ENCODE results near the gene B4GALNT1. TPM values are rescaled to one million over a fixed set of nuclear protein-coding genes. Genes with fewer than 3 reads are reported as not detected.
A peak's percentile ranks its signal among the peaks of the same experiment; 100 is the strongest.

The B4GALNT1 gene
- total and polyA plus RNA-seq, 8 donors, result 0.04 to 1.1 (median 0.47) TPM; not detected in 1

DNA sequence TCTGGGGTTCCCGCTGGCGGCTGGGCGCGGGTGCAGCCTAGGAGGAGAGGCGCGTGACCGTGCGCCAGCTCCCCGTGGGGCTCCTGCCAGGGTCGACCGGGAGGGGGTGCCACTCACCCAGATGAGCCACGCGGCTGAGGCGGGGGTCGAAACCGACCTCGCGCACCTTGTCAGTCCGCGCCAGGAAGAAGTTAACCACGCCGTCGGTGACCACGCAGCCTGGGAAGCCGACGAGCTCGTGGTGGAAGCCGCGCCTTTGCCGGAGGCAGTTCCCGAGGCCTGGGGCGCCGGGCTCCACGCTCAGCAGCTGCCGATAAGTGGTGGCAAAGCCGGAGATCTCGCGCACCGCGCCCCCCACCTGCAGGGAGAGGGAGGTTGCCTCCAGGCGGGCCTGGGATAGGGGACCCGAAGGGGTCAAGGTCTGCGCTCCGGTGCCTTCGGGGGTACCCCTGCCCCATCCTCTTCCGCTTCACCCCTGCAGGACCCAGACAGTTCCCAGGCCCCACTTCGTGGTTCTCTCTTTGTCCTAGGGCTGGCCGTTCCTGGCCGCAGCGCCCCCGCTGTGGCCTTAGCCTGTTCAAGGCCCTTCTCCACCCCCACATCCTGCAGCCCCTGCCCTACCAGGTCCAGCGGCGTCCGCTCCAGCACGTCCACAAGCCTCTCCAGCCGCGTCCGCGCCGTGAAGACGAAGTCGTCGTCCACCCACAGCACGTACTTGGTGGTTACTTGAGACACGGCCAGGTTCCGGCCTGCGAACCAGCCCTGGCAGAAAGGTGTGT, 5.3 kb downstream of the B4GALNT1 start:
- Histone ChIP-seq H3K9me3 (no peaks in the 10 kb centered on the region), H3K27me3 (peaks cover 0 to 29% (median 3%) of the 10 kb centered on the region in 4 donors), H3K27ac (no peak overlapping the region), H3K36me3 (no peaks in the 10 kb centered on the region), H3K4me3 (peak overlapping the region in 1 of 4 donors; percentile 17), H3K4me1 (peaks cover 0 to 6% (median 5%) of the 10 kb centered on the region in 3 donors)
- FAIRE-seq (no peak), ATAC-seq (peak in 3 of 4 donors; percentile 17 to 57 (median 48)), DNase-seq (peak in 3 of 6 donors; percentile 22 to 69 (median 42))
- 15 to 19% methylated on average over 55 to 67 of the region's 67 CpGs for WGBS, 2 donors
- TF ChIP-seq, protein P1, sequence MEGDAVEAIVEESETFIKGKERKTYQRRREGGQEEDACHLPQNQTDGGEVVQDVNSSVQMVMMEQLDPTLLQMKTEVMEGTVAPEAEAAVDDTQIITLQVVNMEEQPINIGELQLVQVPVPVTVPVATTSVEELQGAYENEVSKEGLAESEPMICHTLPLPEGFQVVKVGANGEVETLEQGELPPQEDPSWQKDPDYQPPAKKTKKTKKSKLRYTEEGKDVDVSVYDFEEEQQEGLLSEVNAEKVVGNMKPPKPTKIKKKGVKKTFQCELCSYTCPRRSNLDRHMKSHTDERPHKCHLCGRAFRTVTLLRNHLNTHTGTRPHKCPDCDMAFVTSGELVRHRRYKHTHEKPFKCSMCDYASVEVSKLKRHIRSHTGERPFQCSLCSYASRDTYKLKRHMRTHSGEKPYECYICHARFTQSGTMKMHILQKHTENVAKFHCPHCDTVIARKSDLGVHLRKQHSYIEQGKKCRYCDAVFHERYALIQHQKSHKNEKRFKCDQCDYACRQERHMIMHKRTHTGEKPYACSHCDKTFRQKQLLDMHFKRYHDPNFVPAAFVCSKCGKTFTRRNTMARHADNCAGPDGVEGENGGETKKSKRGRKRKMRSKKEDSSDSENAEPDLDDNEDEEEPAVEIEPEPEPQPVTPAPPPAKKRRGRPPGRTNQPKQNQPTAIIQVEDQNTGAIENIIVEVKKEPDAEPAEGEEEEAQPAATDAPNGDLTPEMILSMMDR (IDR thresholded peaks at IDR 0.05), result no peak
- intact Hi-C loops (cut with DNase I), result loop anchor here in 2 of 3 donors (5.0 to 10.0 kb wide), 2 partner anchors 45 to 53 kb away; no protein-coding TSS in a partner anchor

DNA sequence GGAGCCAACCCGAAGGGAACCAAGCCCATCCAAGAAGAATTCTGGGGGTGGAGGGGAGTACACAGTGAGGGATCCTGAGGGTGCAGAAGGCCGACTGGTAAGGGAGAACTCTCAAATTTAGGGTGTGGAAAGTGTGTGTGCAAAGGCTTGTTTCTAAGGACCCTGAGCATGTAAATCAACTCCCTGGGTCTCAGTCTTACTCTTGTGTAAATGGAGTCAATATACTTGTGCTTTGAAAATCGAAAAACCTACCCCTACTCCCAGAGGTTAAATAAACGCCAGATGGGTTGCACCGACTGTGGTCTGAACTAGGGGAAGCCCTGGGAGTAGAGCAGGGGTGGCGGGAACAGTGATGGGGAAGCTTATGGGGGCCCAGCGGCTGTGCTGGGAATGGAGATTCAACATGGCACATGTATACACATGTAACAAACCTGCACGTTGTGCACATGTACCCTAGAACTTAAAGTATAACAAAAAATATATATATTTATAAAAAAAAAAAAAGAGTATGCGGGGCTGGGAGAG, 6.0 kb downstream of the B4GALNT1 start:
- H3K27me3 ChIP-seq, result peaks cover 0 to 27% (median 3%) of the 10 kb centered on the region in 4 donors
- H3K4me3 ChIP-seq, result no peak overlapping the region
- no peaks in the 10 kb centered on the region for H3K9me3 ChIP-seq
- TF ChIP-seq, protein P1 (IDR thresholded peaks at IDR 0.05), result no peak
- H3K27ac ChIP-seq, result no peak overlapping the region
- WGBS, 2 donors, result 21 to 22% methylated on average over 9 of the region's 9 CpGs
- intact Hi-C loops (cut with DNase I), result loop anchor here in 2 of 3 donors (5.0 to 10.0 kb wide), 2 partner anchors 45 to 52 kb away; no protein-coding TSS in a partner anchor
- FAIRE-seq (no peak), DNase-seq (no peak), ATAC-seq (no peak)
- peaks cover 0 to 2% (median 2%) of the 10 kb centered on the region in 3 donors for H3K4me1 ChIP-seq
- no peaks in the 10 kb centered on the region for H3K36me3 ChIP-seq

DNA sequence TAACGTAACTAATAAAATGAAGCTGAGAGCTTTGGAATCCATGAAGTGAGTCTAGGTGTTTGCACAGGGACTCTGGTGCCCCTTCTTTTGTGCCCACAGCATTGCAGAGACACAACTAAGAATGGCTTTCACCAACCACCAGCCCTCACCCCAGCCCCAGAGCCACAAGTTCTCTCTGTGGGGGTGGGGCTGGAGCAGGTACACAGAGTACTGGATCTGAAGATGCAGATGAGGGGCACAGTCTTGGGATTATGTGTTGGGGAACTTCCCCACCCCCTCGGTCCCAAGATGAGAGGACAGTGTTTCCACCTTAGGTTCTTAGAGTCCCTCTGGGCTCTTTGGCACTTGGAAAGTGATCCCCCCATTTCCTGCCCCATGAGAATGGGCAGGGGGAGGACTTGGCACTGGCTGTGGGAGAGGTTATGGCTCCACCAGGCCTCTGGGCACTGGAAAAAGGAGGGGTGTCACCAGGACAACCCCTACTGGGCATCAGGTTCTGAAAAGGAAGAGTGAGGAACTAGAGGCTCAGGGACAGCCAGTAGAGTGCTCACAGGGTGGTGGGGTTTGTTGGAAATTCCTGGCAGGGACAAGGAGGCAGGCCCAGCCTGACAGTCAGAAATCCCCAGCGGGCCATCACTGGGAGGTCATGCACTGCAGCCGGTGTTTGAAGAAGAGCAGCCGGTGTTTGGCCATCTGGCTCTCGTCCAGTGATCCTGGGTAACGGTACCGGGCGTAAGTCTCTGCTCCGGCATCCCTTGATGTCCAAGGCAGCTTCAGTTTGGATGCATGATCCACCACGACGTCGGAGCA, 6.7 kb downstream of the B4GALNT1 start:
- Histone ChIP-seq H3K4me3 (no peak overlapping the region), H3K27me3 (peaks cover 0 to 24% (median 3%) of the 10 kb centered on the region in 4 donors), H3K9me3 (no peaks in the 10 kb centered on the region), H3K27ac (no peak overlapping the region), H3K36me3 (no peaks in the 10 kb centered on the region), H3K4me1 (peaks cover 0 to 2% (median 0%) of the 10 kb centered on the region in 3 donors)
- TF ChIP-seq, protein P1 (IDR thresholded peaks at IDR 0.05), result no peak
- ATAC-seq (no peak), DNase-seq (no peak), FAIRE-seq (no peak)
- intact Hi-C loops (cut with DNase I), result loop anchor here in 2 of 3 donors (5.0 to 10.0 kb wide), 2 partner anchors 44 to 52 kb away; no protein-coding TSS in a partner anchor
- WGBS, 2 donors, result 27 to 29% methylated on average over 13 of the region's 13 CpGs

DNA sequence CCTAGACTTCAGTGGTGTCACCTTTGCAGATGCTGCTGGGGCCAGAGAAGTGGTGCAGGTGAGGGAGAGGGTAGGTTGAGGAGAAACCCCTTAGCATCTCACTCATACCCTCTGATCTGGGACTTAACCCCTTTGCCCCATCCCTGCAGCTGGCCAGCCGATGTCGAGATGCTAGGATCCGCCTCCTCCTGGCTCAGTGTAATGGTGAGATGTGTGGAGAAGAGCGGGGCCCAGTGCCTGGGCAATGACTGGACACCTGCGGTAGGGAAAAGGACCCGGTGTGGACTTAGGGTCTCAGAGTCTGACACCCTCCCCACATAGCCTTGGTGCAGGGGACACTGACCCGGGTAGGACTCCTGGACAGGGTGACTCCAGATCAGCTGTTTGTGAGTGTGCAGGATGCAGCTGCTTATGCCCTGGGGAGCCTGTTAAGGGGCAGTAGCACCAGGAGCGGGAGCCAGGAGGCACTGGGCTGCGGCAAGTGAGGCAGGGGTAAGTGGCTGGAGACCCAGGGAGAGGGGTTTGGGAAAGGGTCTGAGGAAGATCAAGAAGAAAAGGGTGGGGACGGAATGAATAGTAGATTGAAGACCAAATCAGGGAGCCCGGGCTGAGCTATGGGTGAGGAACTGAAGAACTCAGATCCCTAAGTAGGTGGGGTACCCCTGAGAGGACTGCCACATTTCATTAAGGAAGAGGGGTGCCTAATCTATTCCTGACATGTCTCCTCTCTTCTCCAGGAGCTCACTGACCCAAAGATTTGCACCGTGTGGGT, 7.6 kb downstream of the B4GALNT1 start:
- no peak for FAIRE-seq
- TF ChIP-seq, protein P1 (IDR thresholded peaks at IDR 0.05), result no peak
- no peak for ATAC-seq
- WGBS, 2 donors, result 55 to 64% methylated on average over 12 of the region's 12 CpGs
- H3K27ac ChIP-seq, result no peak overlapping the region
- intact Hi-C loops (cut with DNase I), result loop anchor here (2.0 to 10.0 kb wide), 3 partner anchors 43 to 51 kb away; no protein-coding TSS in a partner anchor
- no peak overlapping the region for H3K4me3 ChIP-seq
- H3K4me1 ChIP-seq, result peaks cover 0 to 3% (median 0%) of the 10 kb centered on the region in 3 donors
- no peak for DNase-seq
- no peaks in the 10 kb centered on the region for H3K9me3 ChIP-seq
- H3K36me3 ChIP-seq, result no peaks in the 10 kb centered on the region
- peaks cover 0 to 29% (median 5%) of the 10 kb centered on the region in 4 donors for H3K27me3 ChIP-seq
